ENCODE measurements around the gene KAZN. TPM values are rescaled to one million over a fixed set of nuclear protein-coding genes. Genes with fewer than 3 reads are reported as not detected.
"Not testable (repeated sequence)": the region's sequence is repeated elsewhere in the genome, so short reads cannot be mapped to it uniquely, and the experiment has no call there.

Gene KAZN
- polyA plus RNA-seq, 1 experiment: 3.7 TPM

GRCh38 chr1:15038232-15039016 is 439.9 kb downstream of the KAZN start:
- no peak overlapping the region for H3K27ac ChIP-seq (ENCODE audit: low read depth, low read length)
- CTCF ChIA-PET: interaction anchor here (0.7 to 3.0 kb wide), 3 partner anchors 9 to 1054 kb away, joined by 4 to 20 read pairs (median 6); no protein-coding TSS in a partner anchor
- peak; percentile 41 for TF ChIP-seq CTCF (IDR thresholded peaks at IDR 0.05; ENCODE audit: low read depth, low read length)
- H3K27me3 ChIP-seq (ENCODE audit: control insufficient read depth, insufficient read depth, low read length): no peaks in the 10 kb centered on the region
- H3K4me3 ChIP-seq (ENCODE audit: low read depth, low read length): no peak overlapping the region
- POLR2A ChIA-PET: interaction anchor here (0.5 to 0.7 kb wide), 4 partner anchors 51 to 221 kb away, joined by 3 to 4 read pairs (median 3); no protein-coding TSS in a partner anchor
- H3K9me3 ChIP-seq (ENCODE audit: control insufficient read depth, insufficient read depth, low read length): no peaks in the 10 kb centered on the region
- no peak for DNase-seq (ENCODE audit: low read depth, low spot score)

- POLR2A ChIA-PET: no interaction called here
- DNase-seq (ENCODE audit: low read depth, low spot score): no peak
- Histone ChIP-seq H3K4me3 (ENCODE audit: low read depth, low read length) (no peak overlapping the region), H3K9me3 (ENCODE audit: control insufficient read depth, insufficient read depth, low read length) (no peaks in the 10 kb centered on the region), H3K27ac (ENCODE audit: low read depth, low read length) (no peak overlapping the region), H3K27me3 (ENCODE audit: control insufficient read depth, insufficient read depth, low read length) (no peaks in the 10 kb centered on the region)
- TF ChIP-seq CTCF (IDR thresholded peaks at IDR 0.05; ENCODE audit: low read depth, low read length): no peak
- CTCF ChIA-PET: no interaction called here
Observed at GRCh38 chr1:15039017-15039648, 440.6 kb downstream of the KAZN start.

- CTCF ChIA-PET: no interaction called here
- TF ChIP-seq CTCF (IDR thresholded peaks at IDR 0.05; ENCODE audit: low read depth, low read length): no peak
Observed at GRCh38 chr1:15039901-15040300, 441.4 kb downstream of the KAZN start.

GRCh38 chr1:15040685-15041084 is 442.2 kb downstream of the KAZN start:
- H3K27ac ChIP-seq (ENCODE audit: low read depth, low read length); H3K27me3 ChIP-seq (ENCODE audit: control insufficient read depth, insufficient read depth, low read length); POLR2A ChIA-PET; H3K9me3 ChIP-seq (ENCODE audit: control insufficient read depth, insufficient read depth, low read length); DNase-seq (ENCODE audit: low read depth, low spot score); H3K4me3 ChIP-seq (ENCODE audit: low read depth, low read length): not testable (repeated sequence)
- CTCF ChIA-PET: interaction anchor here (0.6 to 0.8 kb wide), 2 partner anchors 12 to 126 kb away, joined by 3 to 4 read pairs; no protein-coding TSS in a partner anchor

More at GRCh38 chr1:15039901-15040300, 441.4 kb downstream of the KAZN start:
- no peaks in the 10 kb centered on the region for H3K27me3 ChIP-seq (ENCODE audit: control insufficient read depth, insufficient read depth, low read length)
- no peak overlapping the region for H3K4me3 ChIP-seq (ENCODE audit: low read depth, low read length)
- DNase-seq (ENCODE audit: low read depth, low spot score): no peak
- no peaks in the 10 kb centered on the region for H3K9me3 ChIP-seq (ENCODE audit: control insufficient read depth, insufficient read depth, low read length)
- no peak overlapping the region for H3K27ac ChIP-seq (ENCODE audit: low read depth, low read length)
- POLR2A ChIA-PET: no interaction called here

- POLR2A ChIA-PET: no interaction called here
Observed at GRCh38 chr1:15042866-15043265, 444.4 kb downstream of the KAZN start.

More at GRCh38 chr1:15042866-15043265, 444.4 kb downstream of the KAZN start:
- CTCF ChIA-PET: interaction anchor here (0.6 kb wide), 1 partner anchor 128 kb away, joined by 3 read pairs; no protein-coding TSS in a partner anchor
- no peaks in the 10 kb centered on the region for H3K27me3 ChIP-seq (ENCODE audit: control insufficient read depth, insufficient read depth, low read length)
- H3K4me3 ChIP-seq (ENCODE audit: low read depth, low read length): no peak overlapping the region
- no peak overlapping the region for H3K27ac ChIP-seq (ENCODE audit: low read depth, low read length)
- DNase-seq (ENCODE audit: low read depth, low spot score): no peak
- no peaks in the 10 kb centered on the region for H3K9me3 ChIP-seq (ENCODE audit: control insufficient read depth, insufficient read depth, low read length)
- TF ChIP-seq CTCF (IDR thresholded peaks at IDR 0.05; ENCODE audit: low read depth, low read length): no peak
